Nephron progenitor cell (in vitro differentiated cells): ENCODE data around the gene UGT1A3.

ENCODE experiments used
- DNase-seq: peaks from one replicate; pipeline ENCODE4 v3.0.0; 2021
- H3K27ac Mint-ChIP-seq: 2 replicates; pipeline ENCODE4 v1.8.0; 2021; ENCODE audit warnings: mild to moderate bottlenecking, moderate library complexity, mixed read lengths
- H3K27me3 Mint-ChIP-seq: 2 replicates; pipeline ENCODE4 v1.8.0; 2021; ENCODE audit warnings: mild to moderate bottlenecking, low read depth, mixed read lengths; ENCODE audit not compliant: poor library complexity
- H3K36me3 Mint-ChIP-seq: 2 replicates; pipeline ENCODE4 v1.8.0; 2021; ENCODE audit warnings: low read depth, mixed read lengths
- H3K4me1 Mint-ChIP-seq: 2 replicates; pipeline ENCODE4 v1.8.0; 2021; ENCODE audit warnings: mixed read lengths
- H3K4me3 Mint-ChIP-seq: 2 replicates; pipeline ENCODE4 v1.8.0; 2021; ENCODE audit warnings: mild to moderate bottlenecking, moderate library complexity, mixed read lengths
- H3K9me3 Mint-ChIP-seq: 2 replicates; pipeline ENCODE4 v1.8.0; 2021; ENCODE audit warnings: mild to moderate bottlenecking, moderate library complexity, mixed read lengths
- TF ChIP-seq, protein P1 (sequence below): fragments of 200-600 bp; sonication (generic); IDR thresholded peaks from 2 replicates; pipeline ENCODE4 v1.5.0; 2021; ENCODE audit warnings: antibody characterized with exemption

UGT1A3 gene

DNA sequence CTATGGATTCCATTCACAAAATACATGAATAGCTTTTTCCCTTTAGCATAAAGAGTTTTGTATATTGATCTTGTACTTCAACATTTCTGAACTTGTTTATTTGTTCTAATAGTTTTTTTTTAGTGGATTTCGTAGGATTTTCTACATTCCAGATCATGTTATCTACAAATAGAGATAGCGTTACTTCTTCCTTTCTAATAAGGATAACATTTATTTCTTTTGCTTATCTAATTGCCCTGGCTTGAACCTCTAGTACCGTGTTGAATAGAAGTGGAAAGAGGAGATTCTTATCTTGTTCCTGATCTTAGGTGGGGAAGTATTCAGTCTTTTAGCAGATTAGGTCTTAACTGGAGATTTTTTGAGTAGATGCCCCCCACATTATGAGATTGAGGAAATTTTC lies 26.6 kb upstream of the UGT1A3 start:
- no peak for DNase-seq
- H3K4me1 Mint-ChIP-seq = no peaks in the 10 kb centered on the region
- H3K27ac Mint-ChIP-seq = no peak overlapping the region
- H3K9me3 Mint-ChIP-seq = peaks cover 5% of the 10 kb centered on the region
- no peaks in the 10 kb centered on the region for H3K36me3 Mint-ChIP-seq
- H3K27me3 Mint-ChIP-seq = peaks cover 6% of the 10 kb centered on the region
- TF ChIP-seq, protein P1, sequence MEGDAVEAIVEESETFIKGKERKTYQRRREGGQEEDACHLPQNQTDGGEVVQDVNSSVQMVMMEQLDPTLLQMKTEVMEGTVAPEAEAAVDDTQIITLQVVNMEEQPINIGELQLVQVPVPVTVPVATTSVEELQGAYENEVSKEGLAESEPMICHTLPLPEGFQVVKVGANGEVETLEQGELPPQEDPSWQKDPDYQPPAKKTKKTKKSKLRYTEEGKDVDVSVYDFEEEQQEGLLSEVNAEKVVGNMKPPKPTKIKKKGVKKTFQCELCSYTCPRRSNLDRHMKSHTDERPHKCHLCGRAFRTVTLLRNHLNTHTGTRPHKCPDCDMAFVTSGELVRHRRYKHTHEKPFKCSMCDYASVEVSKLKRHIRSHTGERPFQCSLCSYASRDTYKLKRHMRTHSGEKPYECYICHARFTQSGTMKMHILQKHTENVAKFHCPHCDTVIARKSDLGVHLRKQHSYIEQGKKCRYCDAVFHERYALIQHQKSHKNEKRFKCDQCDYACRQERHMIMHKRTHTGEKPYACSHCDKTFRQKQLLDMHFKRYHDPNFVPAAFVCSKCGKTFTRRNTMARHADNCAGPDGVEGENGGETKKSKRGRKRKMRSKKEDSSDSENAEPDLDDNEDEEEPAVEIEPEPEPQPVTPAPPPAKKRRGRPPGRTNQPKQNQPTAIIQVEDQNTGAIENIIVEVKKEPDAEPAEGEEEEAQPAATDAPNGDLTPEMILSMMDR = no peak
- no peak overlapping the region for H3K4me3 Mint-ChIP-seq

DNA sequence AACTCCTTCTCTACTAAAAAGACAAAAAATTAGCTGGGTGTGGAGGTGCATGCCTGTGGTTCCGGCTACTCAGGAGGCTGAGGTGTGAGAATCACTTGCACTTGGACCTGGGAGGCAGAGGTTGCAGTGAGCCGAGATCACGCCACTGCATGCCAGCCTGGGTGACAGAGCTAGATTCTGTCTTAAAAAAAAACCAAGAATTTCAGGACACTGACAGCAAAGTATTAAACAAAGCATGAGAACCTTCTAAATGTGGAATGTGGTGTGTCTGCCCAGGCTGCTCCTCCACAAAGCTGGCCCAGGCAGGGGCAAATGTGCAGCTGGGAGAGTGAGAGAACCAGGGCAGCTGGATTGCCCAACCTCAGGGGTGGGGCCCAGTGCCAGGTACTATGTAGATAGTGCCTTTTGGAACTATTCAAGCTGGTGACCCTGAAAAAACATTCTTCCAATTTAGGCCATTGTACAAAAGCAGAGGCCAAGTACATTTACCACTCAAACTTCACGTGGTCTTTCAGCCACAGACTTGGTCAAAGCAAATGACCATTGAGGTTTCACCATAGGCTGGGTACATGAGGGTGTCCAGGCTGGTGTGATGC lies 22.8 kb upstream of the UGT1A3 start:
- DNase-seq = no peak
- H3K9me3 Mint-ChIP-seq = peaks cover 5% of the 10 kb centered on the region
- H3K4me3 Mint-ChIP-seq = no peak overlapping the region
- H3K27ac Mint-ChIP-seq = no peak overlapping the region
- H3K4me1 Mint-ChIP-seq = peaks cover 2% of the 10 kb centered on the region
- H3K36me3 Mint-ChIP-seq = no peaks in the 10 kb centered on the region
- H3K27me3 Mint-ChIP-seq = peaks cover 6% of the 10 kb centered on the region
- TF ChIP-seq, protein P1 = no peak

DNA sequence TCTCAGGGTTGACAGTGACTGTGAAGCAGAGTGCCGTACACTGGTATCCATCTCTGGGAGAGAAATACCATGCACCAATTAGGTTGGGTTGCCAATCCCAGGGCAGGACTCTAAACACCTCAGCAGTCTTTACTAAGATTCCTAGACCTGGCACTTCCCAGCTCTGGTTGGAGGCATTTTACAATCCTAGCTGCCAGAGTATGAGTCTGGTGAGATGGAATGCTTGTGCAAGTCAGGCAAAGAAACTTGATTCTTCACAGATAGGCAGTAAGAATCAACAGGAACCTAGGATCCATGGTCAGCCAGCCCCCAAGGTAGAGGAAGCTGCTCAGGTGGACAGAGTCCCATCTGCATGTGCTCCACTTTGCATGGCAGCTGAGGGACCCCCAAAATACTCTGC lies 22.1 kb upstream of the UGT1A3 start:
- H3K9me3 Mint-ChIP-seq = peaks cover 5% of the 10 kb centered on the region
- TF ChIP-seq, protein P1 = no peak

DNA sequence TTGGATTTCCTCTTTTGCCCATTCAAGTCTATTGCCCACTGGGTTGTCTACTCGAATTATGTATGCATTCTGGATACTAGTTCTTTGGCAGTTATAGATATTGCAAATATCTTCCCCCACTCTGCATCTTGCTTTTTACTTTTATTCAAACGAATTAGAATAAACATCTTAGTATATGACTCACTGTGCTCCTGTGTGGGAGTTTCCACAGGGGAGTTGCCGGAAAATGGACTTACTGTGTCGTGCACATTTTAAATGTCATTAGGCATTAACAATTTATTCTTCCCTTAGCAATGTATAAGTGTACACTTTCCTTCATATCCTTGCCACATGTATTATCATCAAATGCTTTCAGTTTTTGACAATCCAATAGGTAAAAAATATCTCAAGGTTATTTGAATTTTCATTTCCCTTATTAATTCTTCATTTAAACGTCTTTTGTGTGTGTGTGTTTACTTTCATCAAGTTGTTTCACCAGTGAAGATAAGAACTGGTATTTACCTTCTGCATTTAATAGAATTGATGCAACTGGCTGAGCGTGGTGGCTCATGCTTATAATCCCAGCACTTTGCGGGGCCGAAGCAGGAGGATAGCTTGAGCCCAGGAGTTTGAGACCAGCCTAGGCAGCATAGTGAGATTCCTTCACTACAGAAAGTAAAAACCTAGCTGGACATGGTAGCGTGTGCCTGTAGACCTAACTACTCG lies 20.8 kb upstream of the UGT1A3 start:
- Mint-ChIP-seq H3K36me3 (no peaks in the 10 kb centered on the region), H3K4me1 (peaks cover 9% of the 10 kb centered on the region), H3K4me3 (no peak overlapping the region), H3K27ac (no peak overlapping the region), H3K27me3 (peaks cover 7% of the 10 kb centered on the region), H3K9me3 (peaks cover 5% of the 10 kb centered on the region)
- DNase-seq = no peak
- TF ChIP-seq, protein P1 = no peak

More for the DNA sequence above, 22.1 kb upstream of the UGT1A3 start:
- H3K4me3 Mint-ChIP-seq = no peak overlapping the region
- no peak overlapping the region for H3K27ac Mint-ChIP-seq
- no peak for DNase-seq
- peaks cover 10% of the 10 kb centered on the region for H3K27me3 Mint-ChIP-seq
- H3K4me1 Mint-ChIP-seq = peaks cover 9% of the 10 kb centered on the region
- H3K36me3 Mint-ChIP-seq = no peaks in the 10 kb centered on the region

DNA sequence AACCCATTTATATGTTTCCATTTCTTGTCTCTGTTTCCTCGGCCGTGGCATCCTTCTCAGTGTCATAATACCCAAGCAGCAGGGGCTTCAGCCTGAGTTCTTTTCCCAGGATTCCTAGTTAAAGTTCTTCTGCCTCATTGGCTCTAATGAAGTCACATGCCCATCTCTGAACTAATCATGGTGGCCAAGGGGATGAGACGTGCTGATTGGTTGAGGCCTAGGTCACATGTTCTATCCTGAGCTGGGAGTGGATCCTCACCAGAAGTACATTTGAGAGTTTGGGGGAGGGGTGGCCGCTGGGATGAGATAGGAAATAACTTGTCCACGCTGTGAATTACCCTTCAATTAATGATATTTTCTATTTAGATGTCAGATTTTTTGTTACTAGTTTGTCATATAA lies 19.9 kb upstream of the UGT1A3 start:
- no peaks in the 10 kb centered on the region for H3K36me3 Mint-ChIP-seq
- TF ChIP-seq, protein P1 = no peak

More for the DNA sequence above, 19.9 kb upstream of the UGT1A3 start:
- no peak overlapping the region for H3K4me3 Mint-ChIP-seq
- peaks cover 4% of the 10 kb centered on the region for H3K9me3 Mint-ChIP-seq
- DNase-seq = no peak
- no peak overlapping the region for H3K27ac Mint-ChIP-seq
- H3K27me3 Mint-ChIP-seq = peaks cover 7% of the 10 kb centered on the region
- peaks cover 9% of the 10 kb centered on the region for H3K4me1 Mint-ChIP-seq
